Activated CD4-positive, alpha-beta T cell treated with anti-CD3 and anti-CD28 coated beads for 1 hour (primary cell): ENCODE results near the gene ADGRG6.

Source experiments
- DNase-seq: peaks from one replicate; pipeline ENCODE4 v3.0.0-alpha.2; 2020

ADGRG6 gene

GRCh38 chr6:142292166-142292924, 9.5 kb upstream of the ADGRG6 start:
- no peak for DNase-seq

GRCh38 chr6:142293121-142293520, 8.7 kb upstream of the ADGRG6 start:
- DNase-seq: no peak

- no peak for DNase-seq
These were observed 7.1 kb upstream of the ADGRG6 start for GRCh38 chr6:142294679-142295078.

- DNase-seq: no peak
These were observed 4.7 kb upstream of the ADGRG6 start for GRCh38 chr6:142296975-142297604.

GRCh38 chr6:142297605-142297995, 4.2 kb upstream of the ADGRG6 start:
- DNase-seq: no peak

- no peak for DNase-seq
These were observed 3.6 kb upstream of the ADGRG6 start for GRCh38 chr6:142297996-142298753.

GRCh38 chr6:142300302-142300701, 1.5 kb upstream of the ADGRG6 start:
- DNase-seq: no peak

GRCh38 chr6:142300758-142301650, 803 bp upstream of the ADGRG6 start:
- no peak for DNase-seq

GRCh38 chr6:142302421-142303175, 791 bp downstream of the ADGRG6 start:
- DNase-seq: no peak

GRCh38 chr6:142303176-142303533, 1.3 kb downstream of the ADGRG6 start:
- no peak for DNase-seq

GRCh38 chr6:142304241-142304640, 2.4 kb downstream of the ADGRG6 start:
- no peak for DNase-seq

GRCh38 chr6:142306736-142307135, 4.9 kb downstream of the ADGRG6 start:
- DNase-seq: no peak

- no peak for DNase-seq
These were observed 6.3 kb downstream of the ADGRG6 start for GRCh38 chr6:142307963-142308748.

- no peak for DNase-seq
These were observed 7.6 kb downstream of the ADGRG6 start for GRCh38 chr6:142309426-142309825.

- no peak for DNase-seq
These were observed 11.5 kb downstream of the ADGRG6 start for GRCh38 chr6:142313284-142313683.

- no peak for DNase-seq
These were observed 15.1 kb downstream of the ADGRG6 start for GRCh38 chr6:142316791-142317368.

- DNase-seq: no peak
These were observed 16.9 kb downstream of the ADGRG6 start for GRCh38 chr6:142318714-142319113.

GRCh38 chr6:142320366-142320765, 18.6 kb downstream of the ADGRG6 start:
- no peak for DNase-seq

- no peak for DNase-seq
These were observed 19.6 kb downstream of the ADGRG6 start for GRCh38 chr6:142321451-142321850.

- DNase-seq: no peak
These were observed 20.3 kb downstream of the ADGRG6 start for GRCh38 chr6:142322066-142322465.
